ENCODE data around the gene SCAF1. TPM values are rescaled to one million over a fixed set of nuclear protein-coding genes. Genes with fewer than 3 reads are reported as not detected.

Gene SCAF1
- total and polyA plus RNA-seq, 2 experiments from 2014 or later, result 19.7 to 53.7 TPM

DNA sequence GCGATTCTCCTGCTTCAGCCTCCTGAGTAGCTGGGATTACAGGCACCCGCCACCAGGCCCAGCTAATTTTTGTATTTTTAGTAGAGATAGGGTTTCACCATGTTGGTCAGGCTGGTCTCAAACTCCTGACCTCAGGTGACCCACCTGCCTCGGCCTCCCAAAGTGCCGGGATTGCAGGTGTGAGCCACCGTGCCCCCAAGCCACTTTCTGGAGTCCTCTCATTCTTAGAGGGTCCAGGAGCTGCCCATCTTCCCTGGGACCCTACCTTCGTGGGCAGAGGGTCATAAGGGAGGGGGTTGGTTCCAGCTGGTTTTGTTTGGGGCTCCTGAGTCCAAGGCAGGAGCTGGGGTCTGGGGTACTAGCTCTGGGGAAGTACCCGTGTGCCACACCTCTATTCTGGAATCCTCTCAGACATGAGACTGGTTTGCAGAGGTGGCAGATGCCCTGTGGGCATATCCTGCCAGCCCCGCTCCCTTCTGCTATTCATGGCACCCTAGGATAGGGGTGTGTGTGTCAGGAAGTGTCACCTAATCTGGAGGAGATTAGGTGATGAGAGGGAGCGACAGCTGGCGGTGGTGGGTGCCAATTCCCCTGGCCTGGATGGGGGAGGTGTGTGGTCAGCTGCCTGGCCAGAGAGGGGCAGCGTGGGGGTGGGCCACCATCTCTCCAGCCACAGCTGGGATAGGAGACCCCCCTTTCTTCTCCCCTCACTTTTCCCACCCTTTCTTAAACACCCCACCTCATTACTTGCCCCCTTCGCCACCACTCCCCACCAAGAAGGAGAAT is 37.2 kb downstream of the SCAF1 start:
- Histone ChIP-seq H3F3A (replicated peaks; ENCODE audit: low read depth) (peaks cover 37% of the 10 kb centered on the region), H2AFZ (no peak overlapping the region), H3K4me1 (ENCODE audit: insufficient read depth) (peaks cover 22% of the 10 kb centered on the region), H3K36me3 (ENCODE audit: insufficient read depth) (peaks cover 33% of the 10 kb centered on the region), H3K4me3 (peak overlapping the region; percentile 95), H4K20me1 (replicated peaks; ENCODE audit: insufficient read depth) (peaks cover 43% of the 10 kb centered on the region), H3K9me2 (ENCODE audit: insufficient read depth) (no peaks in the 10 kb centered on the region), H3K4me2 (peak overlapping the region; percentile 84), H3K79me2 (replicated peaks; ENCODE audit: insufficient read depth) (peaks cover 58% of the 10 kb centered on the region), H3K27ac (ENCODE audit: low read depth) (peak overlapping the region; percentile 84), H3K27me3 (ENCODE audit: insufficient read depth) (no peaks in the 10 kb centered on the region)
- TF ChIP-seq ZNF331 (CRISPR knock-in tag; IDR thresholded peaks at IDR 0.05; ENCODE audit: low read depth), result no peak
- no peak for TF ChIP-seq POLR2AphosphoS5 (IDR thresholded peaks at IDR 0.05; ENCODE audit: low read depth)
- TF ChIP-seq REST (IDR thresholded peaks at IDR 0.05; ENCODE audit: unreplicated experiment), result no peak
- TF ChIP-seq ZNF462 (CRISPR knock-in tag; IDR thresholded peaks at IDR 0.05), result no peak
- TF ChIP-seq CREB1 (CRISPR knock-in tag; IDR thresholded peaks at IDR 0.05; ENCODE audit: low read depth), result no peak
- TF ChIP-seq EZH2phosphoT487 (IDR thresholded peaks at IDR 0.05; ENCODE audit: unreplicated experiment), result no peak
- TF ChIP-seq EZH2 (IDR thresholded peaks at IDR 0.05; ENCODE audit: low read depth, unreplicated experiment), result no peak
- TF ChIP-seq STAT1 (IDR thresholded peaks at IDR 0.05; ENCODE audit: unreplicated experiment), result no peak
- TF ChIP-seq, protein P1, sequence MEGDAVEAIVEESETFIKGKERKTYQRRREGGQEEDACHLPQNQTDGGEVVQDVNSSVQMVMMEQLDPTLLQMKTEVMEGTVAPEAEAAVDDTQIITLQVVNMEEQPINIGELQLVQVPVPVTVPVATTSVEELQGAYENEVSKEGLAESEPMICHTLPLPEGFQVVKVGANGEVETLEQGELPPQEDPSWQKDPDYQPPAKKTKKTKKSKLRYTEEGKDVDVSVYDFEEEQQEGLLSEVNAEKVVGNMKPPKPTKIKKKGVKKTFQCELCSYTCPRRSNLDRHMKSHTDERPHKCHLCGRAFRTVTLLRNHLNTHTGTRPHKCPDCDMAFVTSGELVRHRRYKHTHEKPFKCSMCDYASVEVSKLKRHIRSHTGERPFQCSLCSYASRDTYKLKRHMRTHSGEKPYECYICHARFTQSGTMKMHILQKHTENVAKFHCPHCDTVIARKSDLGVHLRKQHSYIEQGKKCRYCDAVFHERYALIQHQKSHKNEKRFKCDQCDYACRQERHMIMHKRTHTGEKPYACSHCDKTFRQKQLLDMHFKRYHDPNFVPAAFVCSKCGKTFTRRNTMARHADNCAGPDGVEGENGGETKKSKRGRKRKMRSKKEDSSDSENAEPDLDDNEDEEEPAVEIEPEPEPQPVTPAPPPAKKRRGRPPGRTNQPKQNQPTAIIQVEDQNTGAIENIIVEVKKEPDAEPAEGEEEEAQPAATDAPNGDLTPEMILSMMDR (conservative IDR thresholded peaks at IDR 0.05; ENCODE audit: low read depth in 2 of 2), result no peak
- TF ChIP-seq ZNF114 (CRISPR knock-in tag; IDR thresholded peaks at IDR 0.05), result no peak
- no peak for TF ChIP-seq JUNB (IDR thresholded peaks at IDR 0.05; ENCODE audit: unreplicated experiment)
- TF ChIP-seq NANOG (IDR thresholded peaks at IDR 0.05; ENCODE audit: borderline replicate concordance), result no peak
- TF ChIP-seq, protein P2, sequence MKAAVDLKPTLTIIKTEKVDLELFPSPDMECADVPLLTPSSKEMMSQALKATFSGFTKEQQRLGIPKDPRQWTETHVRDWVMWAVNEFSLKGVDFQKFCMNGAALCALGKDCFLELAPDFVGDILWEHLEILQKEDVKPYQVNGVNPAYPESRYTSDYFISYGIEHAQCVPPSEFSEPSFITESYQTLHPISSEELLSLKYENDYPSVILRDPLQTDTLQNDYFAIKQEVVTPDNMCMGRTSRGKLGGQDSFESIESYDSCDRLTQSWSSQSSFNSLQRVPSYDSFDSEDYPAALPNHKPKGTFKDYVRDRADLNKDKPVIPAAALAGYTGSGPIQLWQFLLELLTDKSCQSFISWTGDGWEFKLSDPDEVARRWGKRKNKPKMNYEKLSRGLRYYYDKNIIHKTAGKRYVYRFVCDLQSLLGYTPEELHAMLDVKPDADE (IDR thresholded peaks at IDR 0.05), result no peak
- peaks cover 35% of the 10 kb centered on the region for H3K36me3 Mint-ChIP-seq (ENCODE audit: low read depth)
- peak overlapping the region; percentile 91 for H3K4me3 Mint-ChIP-seq
- peaks cover 40% of the 10 kb centered on the region for H3K27me3 Mint-ChIP-seq (ENCODE audit: insufficient read depth, low read depth, poor library complexity)
- ATAC-seq, result no peak
- DNase-seq (ENCODE audit: low spot score), result no peak
- peaks cover 23% of the 10 kb centered on the region for H3K4me1 Mint-ChIP-seq
- no peaks in the 10 kb centered on the region; the same call in 2 of the 3 replicates for H3K9me3 Mint-ChIP-seq
- no peak overlapping the region for H3K27ac Mint-ChIP-seq

All from GM23338 (cell line).